Astrocyte (in vitro differentiated cells and primary cell): Measurements from ENCODE around the gene RSAD1. TPM values are rescaled to one million over a fixed set of nuclear protein-coding genes. Genes with fewer than 3 reads are reported as not detected.

Experiments
- DNase-seq: peaks from one replicate; pipeline ENCODE4 v3.0.0-alpha.2; 2010; ENCODE audit warnings: low read depth
- FAIRE-seq: peaks from 2 replicates; lab custom pipeline; 2011; peaks lifted over from hg19 to GRCh38; lab: Jason Lieb, UNC
- H2AFZ ChIP-seq: 2 replicates; pipeline ENCODE4 v1.6.0; 2012; ENCODE audit warnings: low read depth, low read length, inconsistent platforms
- H3K27ac ChIP-seq: 2 replicates; pipeline ENCODE4 v1.5.1; 2011; ENCODE audit warnings: low read depth, low read length, inconsistent platforms
- H3K27me3 ChIP-seq: 2 replicates; pipeline ENCODE4 v1.6.0; 2011; ENCODE audit warnings: low read length, inconsistent platforms; ENCODE audit not compliant: insufficient read depth
- H3K36me3 ChIP-seq: 2 replicates; pipeline ENCODE4 v1.5.1; 2011; ENCODE audit warnings: low read length, inconsistent platforms; ENCODE audit not compliant: insufficient read depth
- H3K4me1 ChIP-seq: 2 replicates; pipeline ENCODE4 v1.5.1; 2011; ENCODE audit warnings: low read length, inconsistent platforms; ENCODE audit not compliant: insufficient read depth
- H3K4me2 ChIP-seq: 2 replicates; pipeline ENCODE4 v1.6.0; 2012; ENCODE audit warnings: low read length, inconsistent platforms
- H3K4me3 ChIP-seq: 2 replicates; pipeline ENCODE4 v1.5.1; 2011; ENCODE audit warnings: low read depth, mild to moderate bottlenecking, low read length, inconsistent platforms; ENCODE audit not compliant: insufficient read depth
- H3K79me2 ChIP-seq: 2 replicates; pipeline ENCODE4 v1.6.0; 2012; ENCODE audit warnings: mild to moderate bottlenecking, low read length, inconsistent platforms; ENCODE audit not compliant: insufficient read depth
- H3K9ac ChIP-seq: 2 replicates; pipeline ENCODE4 v1.6.0; 2012; ENCODE audit warnings: mild to moderate bottlenecking, low read length, inconsistent platforms
- H3K9me3 ChIP-seq: 2 replicates; pipeline ENCODE4 v1.5.1; 2012; ENCODE audit warnings: low read depth, mild to moderate bottlenecking, low read length, inconsistent platforms; ENCODE audit not compliant: insufficient read depth
- H4K20me1 ChIP-seq: 2 replicates; pipeline ENCODE4 v1.6.0; 2012; ENCODE audit warnings: low read length, inconsistent platforms; ENCODE audit not compliant: insufficient read depth
- H3K27ac Mint-ChIP-seq: one replicate; pipeline ENCODE4 v1.8.0; 2021; ENCODE audit warnings: mild to moderate bottlenecking, mixed read lengths; ENCODE audit not compliant: unreplicated experiment
- H3K27me3 Mint-ChIP-seq: one replicate; pipeline ENCODE4 v1.8.0; 2021; ENCODE audit warnings: low read depth, mixed read lengths; ENCODE audit not compliant: unreplicated experiment
- H3K36me3 Mint-ChIP-seq: one replicate; pipeline ENCODE4 v1.8.0; 2021; ENCODE audit warnings: low read depth, mixed read lengths; ENCODE audit not compliant: unreplicated experiment
- H3K4me1 Mint-ChIP-seq: one replicate; pipeline ENCODE4 v1.8.0; 2021; ENCODE audit warnings: low read depth, mixed read lengths; ENCODE audit not compliant: unreplicated experiment
- H3K4me3 Mint-ChIP-seq: one replicate; pipeline ENCODE4 v1.8.0; 2021; ENCODE audit warnings: mild to moderate bottlenecking, moderate library complexity, mixed read lengths; ENCODE audit not compliant: unreplicated experiment
- H3K9me3 Mint-ChIP-seq: one replicate; pipeline ENCODE4 v1.8.0; 2021; ENCODE audit warnings: mild to moderate bottlenecking, mixed read lengths; ENCODE audit not compliant: unreplicated experiment
- CTCF ChIP-seq: IDR thresholded peaks from 2 replicates; pipeline ENCODE4 v1.5.1; 2011; ENCODE audit warnings: low read depth, mild to moderate bottlenecking, inconsistent platforms, low read length, moderate library complexity; ENCODE audit not compliant: insufficient read depth
- EZH2 ChIP-seq: IDR thresholded peaks from 2 replicates; pipeline ENCODE4 v1.6.1; 2012; ENCODE audit warnings: mild to moderate bottlenecking, low read length, inconsistent platforms; ENCODE audit not compliant: insufficient read depth
- total RNA-seq: library from RNA; stranded (reverse); gene quantifications from 2 replicates; pipeline ENCODE4 v1.2.1, GENCODE V29; 2021

Gene RSAD1
- total RNA-seq, 1 donor from 2014 or later, result 18.8 TPM

GRCh38 chr17:50499721-50500120 is 21.1 kb downstream of the RSAD1 start:
- no peak overlapping the region for H3K4me3 Mint-ChIP-seq
- no peak overlapping the region for H3K4me3 ChIP-seq
- H2AFZ ChIP-seq, result no peak overlapping the region
- H4K20me1 ChIP-seq, result no peaks in the 10 kb centered on the region
- DNase-seq, result no peak
- H3K9ac ChIP-seq, result no peak overlapping the region
- no peak overlapping the region for H3K27ac ChIP-seq
- H3K4me2 ChIP-seq, result no peak overlapping the region
- no peaks in the 10 kb centered on the region for H3K36me3 Mint-ChIP-seq
- H3K27ac Mint-ChIP-seq, result no peak overlapping the region
- H3K4me1 ChIP-seq, result no peaks in the 10 kb centered on the region
- no peaks in the 10 kb centered on the region for H3K79me2 ChIP-seq
- peaks cover 10% of the 10 kb centered on the region for H3K27me3 Mint-ChIP-seq
- no peaks in the 10 kb centered on the region for H3K9me3 ChIP-seq
- no peak for FAIRE-seq
- H3K27me3 ChIP-seq, result no peaks in the 10 kb centered on the region
- no peaks in the 10 kb centered on the region for H3K36me3 ChIP-seq
- H3K4me1 Mint-ChIP-seq, result peaks cover 9% of the 10 kb centered on the region
- H3K9me3 Mint-ChIP-seq, result no peaks in the 10 kb centered on the region
- no peak for TF ChIP-seq EZH2
- TF ChIP-seq CTCF, result no peak

DNA sequence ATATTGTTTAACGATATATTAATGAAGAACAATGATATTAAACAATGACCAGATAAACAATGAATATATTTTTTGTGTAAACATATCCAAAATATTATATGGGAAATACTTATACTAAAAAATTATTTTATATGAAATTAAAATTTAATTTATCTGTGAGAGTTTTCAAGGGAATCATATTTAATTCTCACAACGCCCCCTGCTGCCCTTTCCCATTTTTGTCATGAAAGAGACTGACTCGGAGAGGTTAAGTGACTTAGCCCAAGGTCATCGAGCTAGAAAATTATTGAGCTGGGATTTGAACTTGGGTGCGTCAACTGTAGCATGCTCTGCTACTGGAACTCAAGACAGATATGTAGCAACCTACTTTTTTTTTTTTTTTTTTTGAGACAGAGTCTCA is 22.4 kb downstream of the RSAD1 start:
- Mint-ChIP-seq H3K36me3 (no peaks in the 10 kb centered on the region), H3K4me3 (no peak overlapping the region), H3K27ac (no peak overlapping the region), H3K4me1 (peaks cover 9% of the 10 kb centered on the region), H3K9me3 (no peaks in the 10 kb centered on the region), H3K27me3 (peaks cover 12% of the 10 kb centered on the region)
- no peaks in the 10 kb centered on the region for H3K79me2 ChIP-seq
- H3K27me3 ChIP-seq, result no peaks in the 10 kb centered on the region
- TF ChIP-seq EZH2, result no peak
- peak; percentile 43 for TF ChIP-seq CTCF
- H3K36me3 ChIP-seq, result no peaks in the 10 kb centered on the region
- H3K4me3 ChIP-seq, result no peak overlapping the region
- H3K27ac ChIP-seq, result no peak overlapping the region
- no peaks in the 10 kb centered on the region for H3K4me1 ChIP-seq
- no peak for FAIRE-seq
- no peaks in the 10 kb centered on the region for H3K9me3 ChIP-seq
- H3K9ac ChIP-seq, result no peak overlapping the region
- H2AFZ ChIP-seq, result no peak overlapping the region
- DNase-seq, result no peak
- no peak overlapping the region for H3K4me2 ChIP-seq
- H4K20me1 ChIP-seq, result no peaks in the 10 kb centered on the region

DNA sequence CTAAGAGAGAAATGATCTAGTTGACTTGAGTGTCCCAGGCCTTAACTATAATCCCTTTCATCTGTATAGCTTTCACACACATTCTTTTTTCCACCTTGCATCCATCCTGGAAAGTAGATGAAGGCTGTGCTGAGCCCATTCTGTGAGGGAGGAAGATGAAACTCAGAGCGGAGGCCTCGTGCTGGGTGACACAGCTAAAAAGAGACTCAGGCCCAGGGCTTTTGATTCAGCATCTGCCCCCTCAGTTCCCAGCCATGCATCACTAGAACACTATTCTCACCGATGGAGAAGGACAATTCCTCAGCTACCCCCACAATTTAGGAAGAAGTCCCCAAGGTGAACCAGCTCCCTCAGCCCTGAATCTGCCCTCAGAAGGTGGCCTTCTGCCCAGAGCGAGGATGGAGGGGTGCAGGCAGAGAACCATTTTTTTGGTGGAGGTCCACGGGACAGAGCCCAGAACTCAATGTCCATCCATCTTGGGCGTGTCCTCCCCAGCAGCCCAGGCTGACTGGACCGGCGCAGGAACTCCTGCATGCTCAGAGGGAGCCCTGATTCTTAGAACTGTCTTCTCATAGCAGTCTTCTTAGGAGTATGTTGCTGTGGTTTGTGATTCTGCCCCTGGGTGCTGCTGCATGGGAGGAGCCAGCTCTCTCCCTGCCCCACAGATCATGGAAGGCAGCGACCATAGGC is 23.8 kb downstream of the RSAD1 start:
- Histone ChIP-seq H3K27me3 (no peaks in the 10 kb centered on the region), H3K27ac (no peak overlapping the region)

More for the DNA sequence above, 23.8 kb downstream of the RSAD1 start:
- Histone ChIP-seq H3K9ac (no peak overlapping the region), H3K4me3 (no peak overlapping the region), H2AFZ (no peak overlapping the region), H3K79me2 (no peaks in the 10 kb centered on the region), H3K9me3 (no peaks in the 10 kb centered on the region), H3K4me1 (peaks cover 1% of the 10 kb centered on the region), H3K4me2 (no peak overlapping the region), H3K36me3 (no peaks in the 10 kb centered on the region), H4K20me1 (no peaks in the 10 kb centered on the region)
- peaks cover 9% of the 10 kb centered on the region for H3K4me1 Mint-ChIP-seq
- no peaks in the 10 kb centered on the region for H3K36me3 Mint-ChIP-seq
- H3K9me3 Mint-ChIP-seq, result no peaks in the 10 kb centered on the region
- DNase-seq (no peak), FAIRE-seq (no peak)
- H3K27me3 Mint-ChIP-seq, result peaks cover 13% of the 10 kb centered on the region
- H3K4me3 Mint-ChIP-seq, result no peak overlapping the region
- H3K27ac Mint-ChIP-seq, result no peak overlapping the region
- TF ChIP-seq EZH2 (no peak), CTCF (no peak)
